Progenitor cell of endocrine pancreas (in vitro differentiated cells): ENCODE measurements around the gene CYP4F12. TPM values are rescaled to one million over a fixed set of nuclear protein-coding genes. Genes with fewer than 3 reads are reported as not detected.

Experiments used
- DNase-seq: peaks from one replicate; pipeline ENCODE4 v3.0.0; 2021; ENCODE audit warnings: low spot score; ENCODE audit not compliant: unreplicated experiment
- H3K27ac Mint-ChIP-seq: 2 replicates; pipeline ENCODE4 v1.8.0; 2021; ENCODE audit warnings: mild to moderate bottlenecking, moderate library complexity, mixed read lengths
- H3K27me3 Mint-ChIP-seq: 2 replicates; pipeline ENCODE4 v1.8.0; 2021; ENCODE audit warnings: mixed read lengths
- H3K36me3 Mint-ChIP-seq: 2 replicates; pipeline ENCODE4 v1.8.0; 2022; ENCODE audit warnings: mixed read lengths; ENCODE audit not compliant: insufficient read depth
- H3K4me1 Mint-ChIP-seq: 2 replicates; pipeline ENCODE4 v1.8.0; 2021; ENCODE audit warnings: low read depth, mixed read lengths
- H3K4me3 Mint-ChIP-seq: 2 replicates; pipeline ENCODE4 v1.8.0; 2021; ENCODE audit warnings: low read depth, mild to moderate bottlenecking, moderate library complexity, mixed read lengths
- H3K9me3 Mint-ChIP-seq: 2 replicates; pipeline ENCODE4 v1.8.0; 2021; ENCODE audit warnings: low read depth, mixed read lengths
- CTCF ChIP-seq: fragments of 200-600 bp; sonication (generic); IDR thresholded peaks from one replicate; pipeline ENCODE4 v1.5.0; 2021; ENCODE audit warnings: antibody characterized with exemption, mild to moderate bottlenecking; ENCODE audit not compliant: unreplicated experiment
- total RNA-seq: library from RNA; stranded (reverse); gene quantifications from 2 replicates; pipeline ENCODE4 v1.2.1, GENCODE V29; 2021

The CYP4F12 gene
- total RNA-seq, 1 donor from 2014 or later = not detected

DNA sequence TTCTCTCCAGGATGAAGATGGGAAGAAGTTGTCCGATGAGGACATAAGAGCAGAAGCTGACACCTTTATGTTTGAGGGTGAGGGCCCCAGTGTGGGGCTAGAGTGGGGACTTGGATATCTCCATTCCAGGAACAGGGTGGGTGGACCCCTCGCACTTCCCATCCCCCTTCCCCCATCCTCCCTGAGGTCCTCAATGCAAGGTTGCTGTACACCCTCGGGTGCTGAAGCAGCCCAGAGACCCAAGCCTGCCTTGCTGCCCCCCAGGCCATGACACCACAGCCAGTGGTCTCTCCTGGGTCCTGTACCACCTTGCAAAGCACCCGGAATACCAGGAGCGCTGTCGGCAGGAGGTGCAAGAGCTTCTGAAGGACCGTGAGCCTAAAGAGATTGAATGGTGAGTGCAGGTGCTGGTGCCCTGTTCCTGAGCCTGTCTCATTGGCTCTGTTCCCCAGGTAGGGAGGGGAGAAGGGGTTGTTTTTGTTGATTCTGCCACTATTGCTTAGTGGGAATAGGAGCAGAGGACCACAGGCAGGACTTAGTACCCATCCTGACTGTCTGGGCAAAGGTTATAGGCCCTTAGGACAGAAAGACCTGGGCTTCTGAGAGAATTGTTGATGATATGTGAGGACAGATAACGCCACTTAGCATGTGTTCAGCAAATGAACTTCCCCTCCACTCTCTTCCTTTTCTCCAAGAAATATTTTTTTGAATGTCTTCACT is 20.2 kb upstream of the CYP4F12 start:
- peaks cover 9% of the 10 kb centered on the region for H3K36me3 Mint-ChIP-seq
- H3K27ac Mint-ChIP-seq = no peak overlapping the region
- no peak for TF ChIP-seq CTCF
- no peaks in the 10 kb centered on the region for H3K4me1 Mint-ChIP-seq
- no peak overlapping the region for H3K4me3 Mint-ChIP-seq
- no peak for DNase-seq
- no peaks in the 10 kb centered on the region for H3K27me3 Mint-ChIP-seq
- H3K9me3 Mint-ChIP-seq = peaks cover 78% of the 10 kb centered on the region

DNA sequence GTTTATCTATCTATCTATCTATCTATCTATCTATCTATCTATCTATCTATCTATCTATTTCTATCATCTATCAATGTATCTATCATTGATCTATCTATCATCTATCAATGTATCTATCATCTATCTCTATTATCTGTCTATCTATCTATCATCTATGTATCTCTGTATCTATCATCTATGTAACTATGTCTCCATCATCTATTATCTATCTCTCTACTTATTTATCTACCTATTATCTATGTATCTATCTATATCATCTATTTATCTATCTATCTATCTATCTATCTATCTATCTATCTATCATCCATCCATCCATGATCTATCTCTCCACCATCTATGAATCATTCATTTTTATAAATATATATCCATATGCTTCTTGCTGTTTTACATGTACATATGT is 16.4 kb upstream of the CYP4F12 start:
- no peak for DNase-seq
- Mint-ChIP-seq H3K27me3 (no peaks in the 10 kb centered on the region), H3K9me3 (peaks cover 59% of the 10 kb centered on the region), H3K4me3 (no peak overlapping the region), H3K27ac (no peak overlapping the region), H3K36me3 (peaks cover 6% of the 10 kb centered on the region), H3K4me1 (no peaks in the 10 kb centered on the region)
- no peak for TF ChIP-seq CTCF

GRCh38 chr19:15663247-15663646 is 9.6 kb upstream of the CYP4F12 start:
- H3K9me3 Mint-ChIP-seq = peaks cover 41% of the 10 kb centered on the region
- H3K27me3 Mint-ChIP-seq = no peaks in the 10 kb centered on the region
- peaks cover 3% of the 10 kb centered on the region for H3K36me3 Mint-ChIP-seq
- H3K4me1 Mint-ChIP-seq = no peaks in the 10 kb centered on the region
- H3K27ac Mint-ChIP-seq = no peak overlapping the region
- TF ChIP-seq CTCF = no peak
- DNase-seq = no peak
- no peak overlapping the region for H3K4me3 Mint-ChIP-seq

DNA sequence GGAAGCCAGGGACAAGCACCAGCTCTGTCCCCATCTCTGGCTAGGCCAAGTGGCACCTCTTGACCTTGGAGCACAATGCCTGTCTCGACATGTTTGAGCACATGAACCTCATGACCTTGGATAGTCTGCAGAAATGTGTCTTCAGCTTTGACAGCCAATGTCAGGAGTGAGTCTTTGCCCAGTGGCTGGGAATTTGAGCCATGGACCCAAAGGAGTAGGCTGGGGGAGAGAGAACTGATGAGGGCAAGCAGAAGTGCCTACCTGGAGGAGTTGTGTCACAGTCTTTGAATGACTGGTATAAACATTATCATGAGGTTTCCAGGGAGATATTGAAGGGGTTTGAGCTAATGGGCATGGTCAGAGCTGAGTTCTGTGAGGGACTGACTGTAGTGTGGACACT is 6.7 kb upstream of the CYP4F12 start:
- H3K27me3 Mint-ChIP-seq = no peaks in the 10 kb centered on the region
- H3K9me3 Mint-ChIP-seq = peaks cover 33% of the 10 kb centered on the region
- no peak overlapping the region for H3K27ac Mint-ChIP-seq
- no peak for DNase-seq
- no peak for TF ChIP-seq CTCF
- peaks cover 5% of the 10 kb centered on the region for H3K36me3 Mint-ChIP-seq
- H3K4me1 Mint-ChIP-seq = no peaks in the 10 kb centered on the region
- H3K4me3 Mint-ChIP-seq = no peak overlapping the region

- no peaks in the 10 kb centered on the region for H3K27me3 Mint-ChIP-seq
- DNase-seq = no peak
- no peaks in the 10 kb centered on the region for H3K4me1 Mint-ChIP-seq
- H3K9me3 Mint-ChIP-seq = peaks cover 32% of the 10 kb centered on the region
- no peak overlapping the region for H3K27ac Mint-ChIP-seq
- H3K36me3 Mint-ChIP-seq = peaks cover 5% of the 10 kb centered on the region
- no peak overlapping the region for H3K4me3 Mint-ChIP-seq
- TF ChIP-seq CTCF = no peak
These were observed 6.0 kb upstream of the CYP4F12 start for GRCh38 chr19:15666883-15667282.
